IPS-NIHi7 (cell line): ENCODE measurements around the gene NPHS1.

Source experiments
- DNase-seq: peaks from one replicate; pipeline ENCODE4 v3.0.0; 2012; ENCODE audit warnings: mixed read lengths; ENCODE audit errors: extremely low spot score

The NPHS1 gene

DNA sequence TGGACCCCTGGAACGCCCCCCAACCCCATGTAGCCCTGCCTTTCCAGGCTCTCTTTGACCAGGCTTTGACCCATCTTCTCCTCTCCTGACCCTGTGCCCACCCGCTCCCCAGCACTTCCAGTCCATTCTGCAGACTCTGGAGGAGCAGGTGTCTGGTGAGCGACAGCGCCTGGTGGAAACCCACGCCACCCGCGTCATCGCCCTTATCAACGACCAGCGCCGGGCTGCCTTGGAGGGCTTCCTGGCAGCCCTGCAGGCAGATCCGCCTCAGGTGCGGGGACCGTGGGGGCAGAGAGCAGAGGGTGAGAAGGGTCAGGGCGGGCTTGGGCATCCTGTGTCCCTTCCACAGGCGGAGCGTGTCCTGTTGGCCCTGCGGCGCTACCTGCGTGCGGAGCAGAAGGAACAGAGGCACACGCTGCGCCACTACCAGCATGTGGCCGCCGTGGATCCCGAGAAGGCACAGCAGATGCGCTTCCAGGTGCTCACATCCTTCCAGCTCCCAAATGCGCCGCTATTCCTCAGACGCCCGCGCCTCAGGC, 22.2 kb upstream of the NPHS1 start:
- DNase-seq = no peak

DNA sequence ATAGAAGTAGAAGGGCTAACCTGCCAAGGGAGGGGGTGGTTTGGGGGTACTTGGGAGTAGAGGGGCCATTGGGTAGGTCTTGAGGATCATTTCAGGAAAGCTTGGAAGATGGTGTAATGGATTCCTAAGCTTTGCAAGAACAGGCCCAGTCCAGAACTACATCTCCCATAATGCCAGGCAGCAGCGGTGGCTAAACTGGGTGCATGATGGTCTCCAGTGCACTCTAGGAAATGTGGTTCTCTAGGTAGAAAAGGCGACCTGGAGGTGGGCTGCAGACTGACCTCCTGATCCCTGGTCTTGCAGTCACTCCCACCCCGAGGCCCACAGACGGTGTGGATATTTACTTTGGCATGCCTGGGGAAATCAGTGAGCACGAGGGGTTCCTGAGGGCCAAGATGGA, 19.9 kb upstream of the NPHS1 start:
- no peak for DNase-seq

DNA sequence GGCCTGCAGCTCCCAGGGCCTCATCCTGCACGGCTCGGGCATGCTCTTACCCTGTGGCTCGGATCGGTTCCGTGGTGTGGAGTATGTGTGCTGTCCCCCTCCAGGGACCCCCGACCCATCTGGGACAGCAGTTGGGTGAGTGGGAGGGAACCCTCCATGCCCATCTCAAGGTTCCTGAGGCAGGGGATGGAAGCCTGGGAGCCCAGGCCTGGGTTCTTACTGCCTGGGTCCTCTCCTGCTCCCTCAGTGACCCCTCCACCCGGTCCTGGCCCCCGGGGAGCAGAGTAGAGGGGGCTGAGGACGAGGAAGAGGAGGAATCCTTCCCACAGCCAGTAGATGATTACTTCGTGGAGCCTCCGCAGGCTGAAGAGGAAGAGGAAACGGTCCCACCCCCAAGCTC, 19.3 kb upstream of the NPHS1 start:
- no peak for DNase-seq

DNA sequence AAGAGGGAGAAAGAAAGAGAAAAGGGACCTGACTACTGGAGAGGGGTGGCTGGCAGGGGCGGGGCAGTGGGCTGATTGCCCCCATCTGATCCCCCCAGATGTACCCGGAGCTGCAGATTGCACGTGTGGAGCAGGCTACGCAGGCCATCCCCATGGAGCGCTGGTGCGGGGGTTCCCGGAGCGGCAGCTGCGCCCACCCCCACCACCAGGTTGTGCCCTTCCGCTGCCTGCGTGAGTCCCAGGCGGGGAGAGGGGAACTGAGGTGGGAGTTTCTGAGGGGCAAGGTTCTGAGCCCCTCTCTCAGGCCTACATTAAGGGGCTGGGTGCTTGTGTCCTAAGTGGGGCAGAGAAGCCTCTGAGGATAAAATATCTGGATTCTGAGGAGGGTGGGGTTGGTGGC, 18.5 kb upstream of the NPHS1 start:
- DNase-seq = no peak

DNA sequence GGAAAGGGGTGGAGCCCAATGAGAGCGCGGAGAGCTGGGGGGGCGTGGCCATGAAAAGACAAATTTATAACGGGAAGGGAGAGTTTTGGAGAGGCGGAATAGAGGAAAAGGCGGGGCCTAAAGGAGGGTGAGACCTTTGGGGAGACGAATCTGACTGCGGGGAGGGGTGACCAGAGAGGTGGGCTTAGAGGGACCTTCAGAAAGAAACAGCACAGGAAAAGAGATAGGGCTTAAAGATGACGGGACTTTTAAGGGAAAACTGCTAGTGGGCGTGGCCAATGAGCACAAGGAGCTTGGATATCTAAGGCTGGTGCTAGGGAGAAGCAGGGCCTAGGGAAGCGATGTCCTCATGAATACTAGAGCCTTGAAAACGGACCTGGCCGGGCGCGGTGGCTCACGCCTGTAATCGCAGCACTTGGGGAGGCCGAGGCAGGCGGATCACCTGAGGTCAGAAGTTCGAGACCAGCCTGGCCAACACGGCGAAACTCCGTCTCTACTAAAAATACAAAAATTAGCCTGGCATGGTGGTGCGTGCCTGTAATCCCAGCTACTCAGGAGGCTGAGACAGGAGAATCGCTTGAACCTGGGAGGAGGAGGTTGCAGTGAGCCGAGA, 17.9 kb upstream of the NPHS1 start:
- peak; percentile 79 for DNase-seq

DNA sequence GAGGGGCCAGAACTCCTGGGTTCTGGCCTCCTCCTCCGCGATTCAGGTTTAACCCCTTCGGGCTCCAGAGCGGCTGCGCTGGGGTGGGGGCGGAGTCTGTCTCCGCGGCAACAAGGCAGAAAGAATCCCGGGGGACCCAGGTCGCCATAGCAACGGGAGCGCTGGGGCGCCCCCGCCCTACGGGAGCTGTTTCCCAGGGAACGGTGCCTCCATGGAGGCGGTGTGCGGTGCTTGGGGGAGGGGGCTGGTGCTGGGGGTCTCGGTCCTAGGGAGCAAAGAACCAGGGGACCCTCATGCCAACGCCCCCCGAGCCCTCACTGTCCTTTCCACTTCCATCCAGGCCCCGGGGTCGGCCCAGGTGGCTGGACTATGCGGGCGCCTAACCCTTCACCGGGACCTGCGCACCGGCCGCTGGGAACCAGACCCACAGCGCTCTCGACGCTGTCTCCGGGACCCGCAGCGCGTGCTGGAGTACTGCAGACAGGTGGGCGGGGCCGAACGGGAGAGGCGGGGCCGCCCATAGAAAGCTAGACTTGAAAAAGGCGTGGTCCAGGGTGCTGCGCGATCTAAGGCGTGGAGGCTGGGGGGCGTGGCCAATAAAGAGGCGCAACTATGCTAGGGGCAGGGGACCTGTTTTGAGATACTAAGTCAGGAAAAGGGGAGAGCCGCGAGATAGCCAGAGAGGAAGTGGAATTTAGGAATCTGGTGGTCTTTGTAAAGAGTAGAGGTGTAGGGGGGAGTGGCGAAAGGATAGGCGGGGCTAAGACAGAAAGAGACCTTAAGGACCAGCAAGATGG, 17.2 kb upstream of the NPHS1 start:
- peak; percentile 85 for DNase-seq

DNA sequence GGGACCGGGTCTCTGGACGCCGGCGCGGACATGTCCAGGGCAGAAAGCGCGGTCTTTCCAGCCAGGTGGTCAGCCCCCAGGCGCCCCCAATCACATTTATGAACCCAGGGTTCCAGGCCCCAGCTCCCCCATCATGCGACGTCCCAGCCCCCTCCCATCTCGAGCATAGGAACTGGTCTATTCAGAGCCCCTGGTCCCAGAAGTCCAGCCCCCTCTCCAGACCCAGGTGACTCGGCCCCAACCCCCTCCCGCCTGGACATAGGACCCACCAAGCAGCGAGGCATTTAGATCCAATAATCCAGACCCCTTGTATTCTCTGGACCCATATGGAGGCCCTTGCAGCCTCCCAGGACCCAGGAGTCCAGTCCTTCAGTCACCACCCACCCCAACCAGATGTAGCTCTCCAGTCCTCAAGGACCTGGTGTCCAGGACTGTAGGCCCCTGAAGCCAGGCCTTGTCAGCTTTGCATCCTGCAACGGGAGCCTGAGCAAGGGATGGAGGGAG, 16.6 kb upstream of the NPHS1 start:
- no peak for DNase-seq

DNA sequence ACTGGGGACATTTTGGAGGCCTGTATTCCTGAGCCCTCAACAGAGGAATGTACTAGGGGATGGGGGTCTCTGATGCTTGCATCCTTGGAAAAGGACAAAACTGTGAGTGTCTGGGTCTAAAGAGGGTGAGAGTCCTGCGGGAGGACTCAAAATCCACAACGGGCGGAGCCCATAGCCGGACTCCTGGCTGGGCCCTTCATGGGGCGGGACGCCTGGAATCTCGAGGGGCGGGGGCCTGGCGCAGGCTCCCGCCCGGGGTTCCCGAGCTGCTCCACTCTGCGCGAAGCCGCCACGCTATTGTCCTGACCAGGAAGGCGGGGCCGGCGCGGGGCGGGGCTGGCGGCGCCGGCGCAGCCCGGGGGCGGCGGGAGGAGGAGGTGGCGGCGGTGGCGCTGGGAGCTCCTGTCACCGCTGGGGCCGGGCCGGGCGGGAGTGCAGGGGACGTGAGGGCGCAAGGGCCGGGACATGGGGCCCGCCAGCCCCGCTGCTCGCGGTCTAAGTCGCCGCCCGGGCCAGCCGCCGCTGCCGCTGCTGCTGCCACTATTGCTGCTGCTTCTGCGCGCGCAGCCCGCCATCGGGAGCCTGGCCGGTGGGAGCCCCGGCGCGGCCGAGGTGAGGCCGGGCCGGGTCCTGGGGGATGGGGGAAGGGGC, 16.0 kb upstream of the NPHS1 start, which contains the start of gene APLP1:
Gene APLP1 (plus strand): TSS at position 403 of the 651 bp plus-strand sequence. CDS start 63 bp downstream, at position 466.
- peak; percentile 54 for DNase-seq

DNA sequence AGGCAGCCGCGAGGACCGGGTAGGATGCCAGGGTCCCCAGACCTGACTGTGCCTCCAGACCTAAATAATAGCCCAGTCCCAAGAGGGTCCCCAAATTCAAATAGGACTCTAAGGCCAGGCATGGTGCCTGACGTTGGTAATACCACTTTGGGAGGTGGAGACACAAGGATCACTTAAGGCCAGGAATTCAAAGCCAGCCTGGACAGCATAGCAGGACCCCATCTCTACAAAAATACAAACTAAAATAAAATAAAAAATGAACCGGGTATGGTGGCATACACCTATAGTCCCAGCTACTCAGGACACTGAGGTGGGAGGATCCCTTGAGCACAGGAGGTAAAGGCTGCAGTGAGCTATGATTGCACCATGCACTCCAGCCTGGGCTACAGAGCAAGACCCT, 10.7 kb upstream of the NPHS1 start:
- DNase-seq = no peak

DNA sequence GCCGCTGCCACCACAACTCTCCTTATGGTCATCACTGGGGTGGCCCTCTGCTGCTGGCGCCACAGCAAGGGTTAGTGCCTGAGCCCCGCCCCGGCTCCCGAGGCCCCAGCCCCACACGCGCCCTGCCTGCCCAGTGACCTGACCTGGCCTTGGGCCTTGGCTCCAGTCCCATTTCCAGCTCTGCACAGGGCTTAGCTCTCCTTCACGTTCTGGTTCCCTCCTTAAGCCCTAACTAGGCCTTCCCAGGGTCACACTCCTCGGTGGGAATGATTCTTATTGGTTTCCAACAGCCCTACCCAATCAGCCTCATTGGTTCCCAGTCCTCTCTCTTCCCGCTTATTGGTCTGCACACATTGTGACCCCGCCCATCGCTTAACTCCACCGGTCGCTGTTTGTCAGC, 10.2 kb upstream of the NPHS1 start:
- DNase-seq = no peak

DNA sequence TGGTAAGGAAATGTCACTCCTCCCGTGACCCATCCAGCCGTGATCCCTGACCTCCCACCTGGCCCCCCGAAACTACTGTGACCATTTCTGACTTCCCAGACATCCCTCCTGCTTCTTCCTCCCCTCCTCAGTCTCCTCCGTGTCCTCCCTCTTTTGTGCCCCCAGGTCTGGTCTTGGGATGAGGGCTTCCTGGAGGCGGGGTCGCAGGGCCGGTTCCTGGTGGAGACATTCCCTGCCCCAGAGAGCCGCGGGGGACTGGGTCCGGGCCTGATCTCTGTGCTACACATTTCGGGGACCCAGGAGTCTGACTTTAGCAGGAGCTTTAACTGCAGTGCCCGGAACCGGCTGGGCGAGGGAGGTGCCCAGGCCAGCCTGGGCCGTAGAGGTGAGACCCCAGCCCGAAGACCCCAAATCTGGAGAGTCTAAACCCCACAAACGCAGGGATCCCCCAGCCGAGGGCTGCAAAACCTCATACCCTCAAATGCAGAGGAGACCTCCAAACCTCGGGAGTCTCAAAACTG, 9.4 kb upstream of the NPHS1 start:
- no peak for DNase-seq

DNA sequence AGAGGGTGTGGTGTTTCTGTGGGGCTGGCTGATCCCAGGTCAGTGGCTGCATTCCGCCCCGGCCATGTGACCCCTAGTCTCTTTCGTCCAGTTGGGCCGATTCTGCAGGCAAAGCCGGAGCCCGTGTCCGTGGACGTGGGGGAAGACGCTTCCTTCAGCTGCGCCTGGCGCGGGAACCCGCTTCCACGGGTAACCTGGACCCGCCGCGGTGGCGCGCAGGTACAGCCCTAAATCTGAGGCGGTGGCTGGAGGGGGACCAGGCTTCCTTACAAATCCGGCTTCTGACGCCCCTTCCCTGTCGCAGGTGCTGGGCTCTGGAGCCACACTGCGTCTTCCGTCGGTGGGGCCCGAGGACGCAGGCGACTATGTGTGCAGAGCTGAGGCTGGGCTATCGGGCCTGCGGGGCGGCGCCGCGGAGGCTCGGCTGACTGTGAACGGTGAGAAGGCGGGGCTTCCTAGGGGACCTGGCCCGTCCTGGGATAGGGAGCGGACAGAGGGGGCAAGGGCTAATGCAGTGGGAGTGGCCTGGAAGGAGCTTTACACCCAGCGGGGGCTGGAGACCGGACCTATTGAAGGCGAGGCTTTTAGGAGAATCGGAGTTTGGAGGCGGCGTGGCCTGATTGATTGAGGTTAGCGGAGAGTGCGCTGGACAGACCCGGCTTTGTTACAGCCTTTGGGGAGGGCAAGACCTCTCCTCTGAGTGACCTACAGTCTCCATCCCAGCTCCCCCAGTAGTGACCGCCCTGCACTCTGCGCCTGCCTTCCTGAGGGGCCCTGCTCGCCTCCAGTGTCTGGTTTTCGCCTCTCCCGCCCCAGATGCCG, 8.7 kb upstream of the NPHS1 start:
- peak; percentile 97 for DNase-seq

DNA sequence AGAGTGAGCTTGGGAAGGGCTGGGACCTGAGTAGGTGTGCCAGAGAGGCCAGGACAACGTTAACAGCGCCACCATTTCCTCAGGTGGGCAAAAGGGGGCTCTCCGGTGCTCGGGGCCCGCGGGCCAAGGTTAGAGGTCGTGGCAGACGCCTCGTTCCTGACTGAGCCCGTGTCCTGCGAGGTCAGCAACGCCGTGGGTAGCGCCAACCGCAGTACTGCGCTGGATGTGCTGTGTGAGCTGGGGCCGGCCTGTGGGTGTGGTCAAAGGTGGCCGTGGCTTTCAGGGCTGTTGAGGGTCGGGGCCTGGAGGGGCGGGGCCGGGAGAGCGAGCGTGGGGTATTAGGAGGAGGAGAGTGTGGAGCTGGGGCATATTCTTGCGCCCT, 8.1 kb upstream of the NPHS1 start:
- DNase-seq = no peak

DNA sequence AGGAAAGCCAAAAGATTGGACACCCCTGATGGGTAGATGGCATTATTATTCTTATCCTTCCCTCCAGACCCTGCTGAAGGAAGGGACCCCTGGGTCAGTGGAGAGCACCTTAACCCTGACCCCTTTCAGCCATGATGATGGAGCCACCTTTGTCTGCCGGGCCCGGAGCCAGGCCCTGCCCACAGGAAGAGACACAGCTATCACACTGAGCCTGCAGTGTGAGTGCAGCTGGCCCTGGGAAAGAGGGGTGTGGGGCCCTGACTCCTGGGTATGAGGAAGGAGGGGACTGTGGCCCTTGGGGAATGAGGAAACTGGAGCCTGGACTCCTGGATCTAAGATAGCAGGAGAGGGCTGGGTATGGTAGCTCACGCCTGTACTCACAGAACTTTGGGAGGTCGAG, 7.1 kb upstream of the NPHS1 start:
- no peak for DNase-seq

DNA sequence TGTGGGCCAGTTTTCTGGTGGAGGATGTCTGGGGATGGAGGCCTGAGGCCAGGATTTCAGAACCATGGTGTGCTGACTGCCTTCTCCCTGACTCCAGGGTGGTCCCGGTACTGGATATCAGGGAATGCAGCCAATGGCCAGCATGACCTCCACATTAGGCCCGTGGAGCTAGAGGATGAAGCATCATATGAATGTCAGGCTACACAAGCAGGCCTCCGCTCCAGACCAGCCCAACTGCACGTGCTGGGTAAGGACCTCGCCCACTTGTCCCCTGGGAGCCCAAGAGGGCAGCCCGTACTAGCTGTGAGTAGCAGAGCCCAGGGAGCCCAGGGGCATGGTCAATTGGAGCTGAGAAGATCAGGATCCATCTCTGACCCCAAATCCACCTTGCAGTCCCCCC, 6.0 kb upstream of the NPHS1 start:
- no peak for DNase-seq

DNA sequence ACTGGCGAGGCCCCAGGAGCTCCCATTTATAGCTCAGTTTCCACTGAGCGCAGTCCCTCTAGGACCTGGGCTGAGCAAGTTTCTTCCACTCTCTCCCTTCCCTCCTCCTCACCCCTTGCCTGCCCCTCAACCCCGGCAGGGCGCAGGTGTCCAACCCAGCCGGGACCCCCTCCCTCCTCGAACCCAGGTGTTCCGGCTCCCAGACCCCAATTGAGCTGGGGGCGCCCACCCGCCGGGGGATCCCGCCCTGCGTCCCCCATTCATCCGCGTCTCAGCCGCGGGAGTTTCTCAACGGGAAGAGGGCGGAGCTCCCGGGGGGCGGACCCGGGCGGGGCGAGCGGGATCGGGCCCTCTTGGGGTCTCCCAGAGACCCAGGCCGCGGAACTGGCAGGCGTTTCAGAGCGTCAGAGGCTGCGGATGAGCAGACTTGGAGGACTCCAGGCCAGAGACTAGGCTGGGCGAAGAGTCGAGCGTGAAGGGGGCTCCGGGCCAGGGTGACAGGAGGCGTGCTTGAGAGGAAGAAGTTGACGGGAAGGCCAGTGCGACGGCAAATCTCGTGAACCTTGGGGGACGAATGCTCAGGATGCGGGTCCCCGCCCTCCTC, 4.3 kb upstream of the NPHS1 start, which contains the start of gene KIRREL2:
Gene KIRREL2 (plus strand): TSS at position 366 of the 604 bp plus-strand sequence. CDS start 209 bp downstream, at position 575.
- DNase-seq = peak; percentile 54

DNA sequence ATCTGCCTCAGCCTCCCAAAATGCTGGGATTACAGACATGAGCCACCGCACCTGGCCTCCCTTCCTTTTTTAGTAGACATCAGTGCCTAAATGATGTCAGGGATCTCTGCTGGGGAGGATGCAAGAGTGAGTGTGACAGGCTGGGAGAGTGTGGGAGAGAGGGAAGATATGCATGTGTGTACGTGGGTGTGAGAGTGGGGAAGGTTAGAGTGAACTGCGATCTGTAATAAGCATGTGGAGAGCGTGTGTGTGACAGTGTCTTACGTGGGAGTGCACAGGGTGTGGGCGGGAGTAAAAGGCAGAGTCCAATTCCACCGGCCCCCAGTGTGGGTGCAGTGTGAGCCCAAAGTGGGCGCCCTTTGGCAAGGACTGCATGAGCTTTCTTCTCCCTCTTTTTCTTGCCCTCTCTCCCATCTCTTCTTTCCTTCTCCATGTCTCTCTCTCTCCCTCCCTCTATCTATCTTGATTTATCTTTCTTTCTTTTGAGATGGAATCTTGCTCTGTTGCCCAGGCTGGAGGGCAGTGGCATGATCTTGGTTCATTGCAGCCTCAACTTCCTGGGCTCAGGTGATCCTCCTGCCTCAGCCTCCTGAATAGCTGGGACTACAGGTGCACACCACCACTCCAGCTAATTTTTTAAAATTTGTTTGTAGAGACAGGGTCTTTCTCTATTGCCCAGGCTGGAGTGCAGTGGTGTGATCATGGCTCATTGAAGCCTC, 893 bp upstream of the NPHS1 start:
- no peak for DNase-seq

DNA sequence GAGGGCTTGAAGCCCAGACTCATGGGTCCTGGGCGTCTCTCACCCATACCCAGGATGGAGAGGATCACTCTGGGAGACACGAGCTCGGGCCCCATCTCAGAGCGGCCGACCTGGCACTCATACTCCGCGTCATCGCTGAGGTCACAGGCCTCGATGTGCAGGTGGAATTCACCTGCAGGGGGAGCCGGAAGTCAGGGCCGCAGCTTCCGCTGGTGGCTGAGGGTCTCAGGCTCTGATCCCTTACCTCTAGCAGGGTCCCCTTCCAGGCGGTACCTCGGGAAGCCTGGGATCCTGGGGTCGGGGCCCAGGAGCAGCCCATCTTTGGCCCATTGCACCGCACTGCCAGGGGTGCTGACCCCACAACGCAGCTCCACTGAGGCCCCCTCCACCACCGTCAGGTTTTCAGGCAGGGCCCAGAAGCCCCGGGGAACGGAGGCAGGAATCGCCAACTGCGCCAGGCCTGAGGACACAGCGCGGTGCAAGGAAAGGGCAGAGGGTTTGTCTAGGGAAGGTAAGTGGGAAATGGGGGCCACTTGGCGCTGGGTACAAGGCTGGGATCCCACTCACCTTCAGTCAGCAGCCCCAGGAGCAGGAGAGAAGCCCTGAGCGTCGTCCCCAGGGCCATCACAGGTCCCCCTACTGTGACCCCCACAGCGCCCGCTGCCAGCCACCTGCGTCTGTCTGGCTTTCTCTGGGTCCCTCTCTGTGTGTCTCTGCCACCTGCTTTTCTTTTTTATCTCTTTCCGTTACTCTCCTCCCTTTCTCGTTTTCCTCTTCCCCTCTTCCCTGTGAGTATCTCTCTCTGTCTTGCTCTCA, 883 bp downstream of the NPHS1 start:
- DNase-seq = peak; percentile 79

DNA sequence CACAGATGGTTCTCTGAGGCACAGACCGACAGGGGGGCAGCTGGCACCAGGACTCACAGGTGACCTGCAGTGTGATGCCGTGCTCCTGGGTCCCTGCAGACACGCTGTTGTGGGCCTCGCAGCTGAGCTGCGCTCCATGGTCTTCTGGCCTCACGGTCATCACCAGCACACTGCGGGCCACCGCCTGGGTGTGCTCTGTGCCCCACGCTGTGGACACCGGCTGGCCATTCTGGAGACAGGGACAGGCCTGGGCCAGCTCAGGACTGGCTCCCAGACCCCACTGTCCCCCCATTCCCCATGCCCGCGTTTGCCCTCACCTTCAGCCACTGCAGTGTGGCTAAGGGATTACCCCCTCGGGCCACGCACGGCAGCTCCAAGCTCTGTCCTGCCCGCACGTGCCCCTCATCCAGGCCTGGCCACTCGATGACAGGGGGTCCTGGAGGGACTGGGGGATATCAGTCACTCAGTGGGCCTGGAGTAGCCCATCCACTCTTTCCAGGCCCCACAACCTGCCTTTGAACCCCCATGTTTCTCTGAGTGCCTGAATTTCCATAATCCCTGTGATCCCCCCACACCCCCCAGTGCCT, 3.3 kb downstream of the NPHS1 start:
- no peak for DNase-seq
